Caco-2 (cell line): ENCODE data around the gene RIOK1. TPM values are rescaled to one million over a fixed set of nuclear protein-coding genes. Genes with fewer than 3 reads are reported as not detected.

Experiments used
- BruUV-seq: library from RNA; stranded (reverse); fragments of 400-500 nt; replicated peaks from 2 replicates; lab custom pipeline; 2021; lab: Mats Ljungman, UMichigan
- CTCF ChIA-PET: fragments of 300-600 bp; sonication (Branson Sonifier 250); formaldehyde crosslinking; loops from one replicate; lab custom pipeline; 2022; ENCODE audit warnings: antibody characterized with exemption; lab: Charles Lee
- POLR2A ChIA-PET: fragments of 300-600 bp; sonication (Branson Sonifier 250); formaldehyde crosslinking; loops from one replicate; lab custom pipeline; 2022; ENCODE audit warnings: antibody characterized with exemption; lab: Charles Lee
- DNase-seq, 2 experiments: peaks; one replicate each; pipeline versions ENCODE4 v3.0.0 to v3.0.0-alpha.2; 2020 to 2022
- H3K27me3 ChIP-seq: replicated peaks from 2 replicates; pipeline ENCODE4 v1.6.0; 2011; ENCODE audit warnings: low read length; ENCODE audit not compliant: control insufficient read depth, insufficient read depth
- H3K36me3 ChIP-seq: 2 replicates; pipeline ENCODE4 v1.5.1; 2011; ENCODE audit warnings: low read length; ENCODE audit not compliant: control insufficient read depth, insufficient read depth
- H3K4me1 ChIP-seq: fragments of 250-450 bp; sonication (Bioruptor Pico); 2 replicates; pipeline ENCODE4 v1.5.1; 2020; ENCODE audit warnings: mild to moderate bottlenecking
- H3K4me3 ChIP-seq: 2 replicates; pipeline ENCODE4 v1.5.1; 2011; ENCODE audit warnings: low read depth, mild to moderate bottlenecking, control low read depth, low read length
- H3K9me3 ChIP-seq: fragments of 250-450 bp; sonication (Bioruptor Pico); 2 replicates; pipeline ENCODE4 v1.5.1; 2020; ENCODE audit warnings: mild to moderate bottlenecking, moderate library complexity
- H3K27ac Mint-ChIP-seq: one replicate; pipeline ENCODE4 v1.8.0; 2022; ENCODE audit warnings: mixed read lengths; ENCODE audit not compliant: unreplicated experiment
- H3K27me3 Mint-ChIP-seq: one replicate; pipeline ENCODE4 v1.8.0; 2022; ENCODE audit warnings: mixed read lengths; ENCODE audit not compliant: insufficient read depth, unreplicated experiment
- H3K36me3 Mint-ChIP-seq: one replicate; pipeline ENCODE4 v1.8.0; 2022; ENCODE audit warnings: mild to moderate bottlenecking, mixed read lengths; ENCODE audit not compliant: insufficient read depth, unreplicated experiment
- H3K4me1 Mint-ChIP-seq: one replicate; pipeline ENCODE4 v1.8.0; 2022; ENCODE audit warnings: low read depth, mixed read lengths; ENCODE audit not compliant: unreplicated experiment
- H3K4me3 Mint-ChIP-seq: one replicate; pipeline ENCODE4 v1.8.0; 2022; ENCODE audit warnings: mild to moderate bottlenecking, moderate library complexity, mixed read lengths; ENCODE audit not compliant: unreplicated experiment
- H3K9me3 Mint-ChIP-seq: one replicate; pipeline ENCODE4 v1.8.0; 2022; ENCODE audit warnings: mixed read lengths; ENCODE audit not compliant: unreplicated experiment
- intact Hi-C: fragments of 100-400 bp; cut with micrococcal nuclease; formaldehyde crosslinking; loops from one replicate; pipeline ENCODE4 v1.10.0; 2022; ENCODE audit not compliant: unreplicated experiment
- total RNA-seq: library from RNA; stranded (reverse); gene quantifications from 2 replicates; pipeline ENCODE4 v1.2.3, GENCODE V29; 2022
- TF ChIP-seq, protein P1 (sequence below), 2 experiments: fragments of 200-600 bp in 1 of 2; IDR thresholded peaks; 1 replicate in 1 of 2; 2 replicates in 1 of 2; pipeline versions ENCODE4 v1.5.1 to v1.8.0; 2011 to 2022; ENCODE audit warnings: antibody characterized with exemption in 1 of 2, control low read depth in 1 of 2, inconsistent platforms in 1 of 2, low read depth in 1 of 2, low read length in 1 of 2, mild to moderate bottlenecking in 1 of 2, moderate library complexity in 1 of 2; ENCODE audit not compliant: insufficient read depth in 1 of 2, severe bottlenecking in 1 of 2, unreplicated experiment in 1 of 2

RIOK1 gene
- total RNA-seq, 1 experiment from 2014 or later: 36.1 TPM

DNA sequence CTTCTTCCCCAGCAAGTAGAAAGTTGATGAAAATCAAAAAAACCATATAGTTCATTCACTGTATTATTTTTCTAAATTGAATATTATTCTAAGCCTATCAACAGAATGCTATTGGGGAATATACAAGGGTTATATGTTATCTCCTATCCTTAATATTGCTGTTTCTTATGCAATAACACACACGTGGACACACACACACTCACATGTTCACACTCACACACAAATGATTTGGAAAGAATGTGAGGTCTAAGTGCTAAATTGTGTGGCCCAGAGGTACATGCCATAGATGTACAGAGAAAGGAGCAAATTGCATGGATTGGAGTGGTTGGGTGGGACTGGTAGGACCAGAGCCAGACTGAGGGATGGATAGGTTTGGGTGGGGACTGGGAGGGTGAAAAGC, 45.1 kb downstream of the RIOK1 start:
- Mint-ChIP-seq H3K27me3 (no peaks in the 10 kb centered on the region), H3K9me3 (peaks cover 8% of the 10 kb centered on the region), H3K27ac (no peak overlapping the region), H3K4me3 (no peak overlapping the region), H3K4me1 (peaks cover 5% of the 10 kb centered on the region), H3K36me3 (no peaks in the 10 kb centered on the region)
- ChIA-PET POLR2A (no interaction called here), CTCF (interaction anchor here (0.6 kb wide), 1 partner anchor 132 kb away, joined by 3 read pairs; no protein-coding TSS in a partner anchor)
- no peaks in the 10 kb centered on the region for H3K9me3 ChIP-seq
- TF ChIP-seq, protein P1, sequence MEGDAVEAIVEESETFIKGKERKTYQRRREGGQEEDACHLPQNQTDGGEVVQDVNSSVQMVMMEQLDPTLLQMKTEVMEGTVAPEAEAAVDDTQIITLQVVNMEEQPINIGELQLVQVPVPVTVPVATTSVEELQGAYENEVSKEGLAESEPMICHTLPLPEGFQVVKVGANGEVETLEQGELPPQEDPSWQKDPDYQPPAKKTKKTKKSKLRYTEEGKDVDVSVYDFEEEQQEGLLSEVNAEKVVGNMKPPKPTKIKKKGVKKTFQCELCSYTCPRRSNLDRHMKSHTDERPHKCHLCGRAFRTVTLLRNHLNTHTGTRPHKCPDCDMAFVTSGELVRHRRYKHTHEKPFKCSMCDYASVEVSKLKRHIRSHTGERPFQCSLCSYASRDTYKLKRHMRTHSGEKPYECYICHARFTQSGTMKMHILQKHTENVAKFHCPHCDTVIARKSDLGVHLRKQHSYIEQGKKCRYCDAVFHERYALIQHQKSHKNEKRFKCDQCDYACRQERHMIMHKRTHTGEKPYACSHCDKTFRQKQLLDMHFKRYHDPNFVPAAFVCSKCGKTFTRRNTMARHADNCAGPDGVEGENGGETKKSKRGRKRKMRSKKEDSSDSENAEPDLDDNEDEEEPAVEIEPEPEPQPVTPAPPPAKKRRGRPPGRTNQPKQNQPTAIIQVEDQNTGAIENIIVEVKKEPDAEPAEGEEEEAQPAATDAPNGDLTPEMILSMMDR (IDR thresholded peaks at IDR 0.05; ENCODE audit: insufficient read depth in 1 of 2, low read depth in 1 of 2, low read length in 1 of 2, severe bottlenecking in 1 of 2, unreplicated experiment in 1 of 2): no peak
- intact Hi-C loops: no loop called here
- no peaks in the 10 kb centered on the region for H3K36me3 ChIP-seq
- BruUV-seq: no TSS peak
- H3K4me3 ChIP-seq: no peak overlapping the region
- no peaks in the 10 kb centered on the region for H3K27me3 ChIP-seq
- H3K4me1 ChIP-seq: peaks cover 3% of the 10 kb centered on the region; the same call in 1 of the 2 replicates
- DNase-seq: no peak

DNA sequence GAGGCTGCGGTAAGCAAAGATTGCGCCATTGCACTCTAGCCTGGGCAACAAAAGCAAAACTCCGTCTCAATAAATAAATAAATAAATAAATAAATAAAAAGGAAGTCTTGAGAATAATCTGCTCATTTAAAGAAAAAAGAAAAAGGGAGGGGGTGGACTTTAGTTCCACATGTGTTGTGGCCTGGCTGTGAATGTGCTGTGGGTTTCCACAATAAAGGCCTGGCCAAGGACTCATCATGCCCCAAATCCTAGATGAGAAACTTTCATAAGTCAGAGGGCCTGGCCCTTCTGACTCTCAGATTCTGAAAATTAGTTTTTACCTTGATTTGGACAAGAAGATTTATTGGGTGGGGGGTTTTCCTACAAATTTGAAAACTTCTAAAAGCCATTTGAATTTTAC, 48.4 kb downstream of the RIOK1 start:
- Mint-ChIP-seq H3K4me1 (peaks cover 13% of the 10 kb centered on the region), H3K9me3 (peaks cover 8% of the 10 kb centered on the region), H3K4me3 (no peak overlapping the region), H3K36me3 (no peaks in the 10 kb centered on the region), H3K27me3 (no peaks in the 10 kb centered on the region), H3K27ac (no peak overlapping the region)
- H3K36me3 ChIP-seq: no peaks in the 10 kb centered on the region
- TF ChIP-seq, protein P1 (IDR thresholded peaks at IDR 0.05; ENCODE audit: insufficient read depth in 1 of 2, low read depth in 1 of 2, low read length in 1 of 2, severe bottlenecking in 1 of 2, unreplicated experiment in 1 of 2): no peak
- no peaks in the 10 kb centered on the region for H3K27me3 ChIP-seq
- BruUV-seq: no TSS peak
- H3K4me1 ChIP-seq: 0 out of 2 replicates have a peak, but pooled peaks cover 3% of the 10 kb centered on the region
- ChIA-PET CTCF (no interaction called here), POLR2A (no interaction called here)
- DNase-seq: no peak
- intact Hi-C loops: no loop called here
- H3K9me3 ChIP-seq: no peaks in the 10 kb centered on the region
- H3K4me3 ChIP-seq: no peak overlapping the region

DNA sequence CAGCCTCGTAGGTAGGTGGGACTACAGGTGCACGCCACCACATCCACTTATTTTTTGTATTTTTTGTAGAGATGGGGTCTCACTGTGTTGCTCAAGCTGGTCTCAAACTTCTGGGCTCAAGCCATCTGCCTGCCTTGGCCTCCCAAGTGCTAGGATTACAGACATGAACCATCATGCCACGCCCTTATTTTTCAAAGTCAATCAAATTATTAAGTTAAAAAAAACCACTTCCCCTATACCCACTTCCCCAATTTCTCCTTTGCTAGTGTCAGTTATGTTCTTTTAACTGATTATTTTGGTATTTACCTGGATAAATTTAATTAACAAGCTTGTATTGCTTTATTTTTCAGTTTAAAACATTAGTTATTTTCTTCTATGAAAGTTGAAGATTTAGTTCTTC, 49.6 kb downstream of the RIOK1 start:
- Mint-ChIP-seq H3K4me1 (peaks cover 13% of the 10 kb centered on the region), H3K9me3 (peaks cover 8% of the 10 kb centered on the region), H3K27ac (no peak overlapping the region), H3K27me3 (no peaks in the 10 kb centered on the region), H3K36me3 (no peaks in the 10 kb centered on the region), H3K4me3 (no peak overlapping the region)
- BruUV-seq: no TSS peak
- ChIA-PET POLR2A (no interaction called here), CTCF (no interaction called here)
- H3K9me3 ChIP-seq: no peaks in the 10 kb centered on the region
- 0 out of 2 replicates have a peak, but pooled peaks cover 3% of the 10 kb centered on the region for H3K4me1 ChIP-seq
- H3K36me3 ChIP-seq: no peaks in the 10 kb centered on the region
- DNase-seq: no peak
- TF ChIP-seq, protein P1 (IDR thresholded peaks at IDR 0.05; ENCODE audit: insufficient read depth in 1 of 2, low read depth in 1 of 2, low read length in 1 of 2, severe bottlenecking in 1 of 2, unreplicated experiment in 1 of 2): no peak
- intact Hi-C loops: no loop called here
- no peaks in the 10 kb centered on the region for H3K27me3 ChIP-seq
- no peak overlapping the region for H3K4me3 ChIP-seq
